Transverse colon (tissue), 4 donors: ENCODE results near the gene DPH1. TPM values are rescaled to one million over a fixed set of nuclear protein-coding genes. Genes with fewer than 3 reads are reported as not detected.
A peak's percentile ranks its signal among the peaks of the same experiment; 100 is the strongest.
"Not testable (repeated sequence)": the region's sequence is repeated elsewhere in the genome, so short reads cannot be mapped to it uniquely, and the experiment has no call there.

Experiments
- DNase-seq: peaks from one replicate; pipeline ENCODE4 v3.0.0-alpha.2; 2019
- H3K27ac ChIP-seq, 4 donors: fragments of 200-600 bp; sonication (generic); 2 replicates each; pipeline ENCODE4 v1.5.1; 2016 to 2018; ENCODE audit warnings: inconsistent platforms in 4 of 4
- H3K27me3 ChIP-seq: fragments of 200-600 bp; sonication (generic); 2 replicates; pipeline ENCODE4 v1.5.1; 2017; ENCODE audit warnings: inconsistent platforms
- H3K36me3 ChIP-seq, 4 donors: fragments of 200-600 bp; sonication (generic); 2 replicates each; pipeline ENCODE4 v1.5.1; 2017 to 2019; ENCODE audit warnings: inconsistent platforms in 4 of 4
- H3K4me1 ChIP-seq, 4 donors: fragments of 200-600 bp; sonication (generic); 2 replicates each; pipeline ENCODE4 v1.5.1; 2017 to 2020; ENCODE audit warnings: inconsistent platforms in 4 of 4
- H3K4me3 ChIP-seq, 4 donors: fragments of 200-600 bp; sonication (generic); 1 replicate in 1 of 4; 2 replicates in 3 of 4; pipeline versions ENCODE4 v1.5.1 to v1.6.1; 2017 to 2019; ENCODE audit warnings: inconsistent platforms in 4 of 4
- H3K9me3 ChIP-seq, 2 donors: fragments of 200-600 bp; sonication (generic); 2 replicates each; pipeline ENCODE4 v1.5.1; 2017 to 2019; ENCODE audit warnings: inconsistent platforms in 2 of 2
- CTCF ChIP-seq, 5 experiments: fragments of 200-600 bp in 3 of 5; fragments of 450-650 bp in 2 of 5; sonication (generic) in 3 of 5; IDR thresholded peaks; 1 replicate in 2 of 5; 2 replicates in 3 of 5; pipeline ENCODE4 v1.5.1; 2016 to 2017; ENCODE audit warnings: antibody characterized with exemption in 5 of 5, inconsistent platforms in 3 of 5, mild to moderate bottlenecking in 2 of 5, moderate library complexity in 1 of 5
- EP300 ChIP-seq: sonication (generic); formaldehyde crosslinking; IDR thresholded peaks from one replicate; pipeline ENCODE4 v1.6.1; 2017; ENCODE audit warnings: antibody characterized with exemption, low read depth
- POLR2A ChIP-seq: fragments of 450-650 bp; IDR thresholded peaks from one replicate; pipeline ENCODE4 v1.6.1; 2016; ENCODE audit warnings: antibody characterized with exemption, mild to moderate bottlenecking, moderate library complexity
- POLR2AphosphoS5 ChIP-seq, 3 donors: sonication (generic); formaldehyde crosslinking; IDR thresholded peaks; one replicate each; pipeline ENCODE4 v1.6.1; 2016; ENCODE audit warnings: antibody characterized with exemption in 3 of 3
- WGBS, 2 donors: methylation state at CpG; one replicate each; pipeline ENCODE4 v1.1.5; 2018; ENCODE audit warnings: low coverage in 1 of 2; 5-methylcytosine and 5-hydroxymethylcytosine counted together
- in situ Hi-C, 4 donors: fragments of 200-750 bp; cut with MboI; loops; one replicate each; pipeline versions ENCODE4 v1.15.0 to v1.15.1; 2017; ENCODE audit warnings: low sequenced_read_pairs in 3 of 4, low pct_ligation_motif_present in 1 of 4, low pct_unique_long_range_greater_than_20kb in 1 of 4
- intact Hi-C: fragments of 100-400 bp; cut with DNase I; formaldehyde crosslinking; loops from one replicate; pipeline ENCODE4 v1.15.1; 2023; ENCODE audit warnings: low total_unique reads
- total RNA-seq, 4 donors: library from RNA; depleted of rRNA; stranded (reverse); fragments of >200 nt; gene quantifications; one replicate each; pipeline ENCODE4 v1.1.0, GENCODE V29; 2016

Gene DPH1
- total RNA-seq: 10 to 100 TPM; 32.4 to 88.8 (median 58.9) TPM

GRCh38 chr17:2029911-2030778 is at the start of gene DPH1:
DPH1 (plus strand) TSS chr17:2030153; CDS start chr17:2030170, 17 bp downstream.
- DNase-seq: peak; percentile 89
- intact Hi-C loops: no loop called here
- WGBS, 2 donors: 0 to 2% methylated on average over 1 to 44 of the region's 59 CpGs
- Histone ChIP-seq H3K27ac (peak within 1 kb of the TSS; percentile 62 to 86 (median 76)), H3K36me3 (no peaks in the 10 kb centered on the region), H3K9me3 (no peaks in the 10 kb centered on the region), H3K4me1 (peaks cover 15 to 32% (median 23%) of the 10 kb centered on the region in 4 donors), H3K4me3 (peak within 1 kb of the TSS; percentile 71 to 91 (median 82)), H3K27me3 (peaks cover 43% of the 10 kb centered on the region)
- TF ChIP-seq EP300 (no peak), POLR2AphosphoS5 (IDR thresholded peaks at IDR 0.05) (peak; percentile 58 to 73 (median 72)), CTCF (IDR thresholded peaks at IDR 0.05) (no peak)
- in situ Hi-C loops: loop anchor here in 3 of 4 donors (10.0 to 25.0 kb wide), 4 partner anchors 125 to 368 kb away; partner anchors contain the start of genes PRPF8 (in 1 of the 3), TLCD2 (in 1 of the 3) and WDR81 (in 1 of the 3)

- no peaks in the 10 kb centered on the region for H3K9me3 ChIP-seq
- intact Hi-C loops: no loop called here
- no peak for TF ChIP-seq POLR2AphosphoS5 (IDR thresholded peaks at IDR 0.05)
- TF ChIP-seq CTCF (IDR thresholded peaks at IDR 0.05): no peak
- H3K27me3 ChIP-seq: peaks cover 37% of the 10 kb centered on the region
- H3K36me3 ChIP-seq: no peaks in the 10 kb centered on the region
- H3K4me1 ChIP-seq: peaks cover 0 to 2% (median 0%) of the 10 kb centered on the region in 4 donors
- 80 to 95% methylated on average over 3 to 8 of the region's 8 CpGs for WGBS, 2 donors
- no peak for DNase-seq
- no peak overlapping the region for H3K4me3 ChIP-seq
- no peak overlapping the region for H3K27ac ChIP-seq
- in situ Hi-C loops: no loop called here
Measured at GRCh38 chr17:1980665-1981250, 49.2 kb upstream of the DPH1 start.

DNA sequence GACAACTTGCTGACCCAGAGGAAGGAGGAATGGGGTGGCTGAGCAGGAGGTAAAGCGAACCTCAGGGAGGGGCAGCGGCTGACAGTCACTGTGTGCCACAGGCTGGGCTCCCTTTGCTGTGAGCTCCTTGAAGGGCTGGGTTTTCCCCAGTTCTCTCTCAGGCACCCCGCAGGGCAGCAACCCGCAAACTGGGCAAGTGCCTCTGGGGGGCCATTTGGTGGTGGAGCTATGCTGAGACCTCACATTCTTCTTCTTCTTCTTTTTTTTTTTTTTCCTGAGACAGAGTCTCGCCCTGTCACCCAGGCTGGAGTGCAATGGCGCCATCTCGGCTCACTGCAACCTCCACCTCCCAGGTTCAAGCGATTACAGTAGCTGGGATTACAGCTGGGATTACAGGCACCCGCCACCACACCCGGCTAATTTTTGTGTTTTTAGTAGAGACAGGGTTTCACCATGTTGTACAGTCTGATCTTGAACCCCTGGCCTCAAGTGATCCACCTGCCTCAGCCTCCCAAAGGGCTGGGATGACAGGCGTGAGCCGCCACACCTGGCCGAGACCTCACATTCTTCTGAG is 47.1 kb upstream of the DPH1 start:
- H3K27me3 ChIP-seq: peaks cover 15% of the 10 kb centered on the region
- intact Hi-C loops, H3K4me3 ChIP-seq, DNase-seq, in situ Hi-C loops, H3K27ac ChIP-seq, H3K9me3 ChIP-seq, H3K36me3 ChIP-seq, H3K4me1 ChIP-seq: not testable (repeated sequence)
- WGBS, 2 donors: 85% methylated on average over 13 of the region's 13 CpGs; no CpG with 5 or more reads in 1 of the 2 donors

DNA sequence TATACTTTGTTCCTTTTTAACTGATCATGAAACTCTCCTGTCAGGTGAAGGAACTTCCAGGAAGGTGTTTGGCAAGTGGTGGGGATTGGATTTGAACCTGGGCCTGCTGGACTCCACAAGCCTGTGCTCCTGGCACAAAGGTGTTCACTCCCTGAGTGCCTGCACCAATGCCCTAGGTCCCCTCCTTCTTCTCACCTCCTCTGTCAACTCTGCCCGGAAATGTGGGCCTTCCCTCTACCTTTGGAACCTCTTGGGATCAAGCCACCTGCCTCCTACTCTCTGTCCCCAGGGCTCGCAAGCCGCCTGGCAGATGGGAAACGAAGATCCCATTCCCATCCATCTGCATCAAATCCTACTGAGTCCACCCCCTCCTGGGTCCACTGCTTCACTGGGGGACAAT is 44.9 kb upstream of the DPH1 start:
- H3K9me3 ChIP-seq: no peaks in the 10 kb centered on the region
- H3K27ac ChIP-seq: no peak overlapping the region
- in situ Hi-C loops: no loop called here
- intact Hi-C loops: no loop called here
- no peak overlapping the region for H3K4me3 ChIP-seq
- H3K36me3 ChIP-seq: no peaks in the 10 kb centered on the region
- TF ChIP-seq POLR2AphosphoS5 (IDR thresholded peaks at IDR 0.05): no peak
- no peak for TF ChIP-seq CTCF (IDR thresholded peaks at IDR 0.05)
- no peak for TF ChIP-seq EP300
- no peak for TF ChIP-seq POLR2A
- DNase-seq: no peak
- peaks cover 0 to 2% (median 0%) of the 10 kb centered on the region in 4 donors for H3K4me1 ChIP-seq
- WGBS, 2 donors: 67 to 85% methylated on average over 1 to 4 of the region's 4 CpGs
- peaks cover 4% of the 10 kb centered on the region for H3K27me3 ChIP-seq
